Mesendoderm (in vitro differentiated cells): ENCODE results near the gene CTIF.
A peak's percentile ranks its signal among the peaks of the same experiment; 100 is the strongest.

Experiments used
- DNase-seq: peaks from one replicate; pipeline ENCODE4 v3.0.0; 2013
- H2AK5ac ChIP-seq: 2 replicates; pipeline ENCODE4 v1.6.1; 2013; ENCODE audit warnings: low read length, inconsistent platforms
- H2BK120ac ChIP-seq: 2 replicates; pipeline ENCODE4 v1.6.1; 2013; ENCODE audit warnings: low read depth, mild to moderate bottlenecking, low read length, moderate library complexity, mixed read lengths
- H2BK15ac ChIP-seq: replicated peaks from 2 replicates; pipeline ENCODE4 v1.6.1; 2013; ENCODE audit warnings: low read depth, mild to moderate bottlenecking, moderate library complexity
- H2BK5ac ChIP-seq: 2 replicates; pipeline ENCODE4 v1.6.1; 2013; ENCODE audit warnings: low read length, inconsistent platforms
- H3K18ac ChIP-seq: 2 replicates; pipeline ENCODE4 v1.6.1; 2013; ENCODE audit warnings: mild to moderate bottlenecking, low read length, mixed read lengths
- H3K23ac ChIP-seq: one replicate; pipeline ENCODE4 v1.6.1; 2013; ENCODE audit warnings: low read length
- H3K27ac ChIP-seq: 2 replicates; pipeline ENCODE4 v1.5.1; 2013; ENCODE audit warnings: low read depth, mild to moderate bottlenecking, inconsistent platforms, low read length, moderate library complexity
- H3K27me3 ChIP-seq: 2 replicates; pipeline ENCODE4 v1.6.1; 2013; ENCODE audit warnings: low read length, control low read depth, mild to moderate bottlenecking, inconsistent platforms; ENCODE audit not compliant: insufficient read depth, poor library complexity
- H3K36me3 ChIP-seq: 2 replicates; pipeline ENCODE4 v1.6.1; 2013; ENCODE audit warnings: low read length, inconsistent platforms; ENCODE audit not compliant: control insufficient read depth, insufficient read depth
- H3K4ac ChIP-seq: one replicate; pipeline ENCODE4 v1.6.1; 2013; ENCODE audit warnings: low read depth, mild to moderate bottlenecking, low read length, moderate library complexity
- H3K4me1 ChIP-seq: 2 replicates; pipeline ENCODE4 v1.6.1; 2013; ENCODE audit warnings: low read depth, low read length, inconsistent platforms; ENCODE audit not compliant: control insufficient read depth
- H3K4me2 ChIP-seq: 2 replicates; pipeline ENCODE4 v1.6.1; 2013; ENCODE audit warnings: low read length
- H3K4me3 ChIP-seq: 2 replicates; pipeline ENCODE4 v1.5.1; 2013; ENCODE audit warnings: mild to moderate bottlenecking, low read length
- H3K56ac ChIP-seq: one replicate; pipeline ENCODE4 v1.6.1; 2013; ENCODE audit warnings: low read length
- H3K79me1 ChIP-seq: 2 replicates; pipeline ENCODE4 v1.6.1; 2013; ENCODE audit warnings: low read length, inconsistent platforms
- H3K79me2 ChIP-seq: 2 replicates; pipeline ENCODE4 v1.6.1; 2013; ENCODE audit warnings: mild to moderate bottlenecking, low read length; ENCODE audit not compliant: control insufficient read depth, insufficient read depth
- H3K9ac ChIP-seq: 2 replicates; pipeline ENCODE4 v1.6.1; 2013; ENCODE audit warnings: low read length, inconsistent platforms
- H4K5ac ChIP-seq: one replicate; pipeline ENCODE4 v1.6.1; 2013; ENCODE audit warnings: low read length
- H4K8ac ChIP-seq: one replicate; pipeline ENCODE4 v1.6.1; 2013; ENCODE audit warnings: low read depth, mild to moderate bottlenecking, control low read depth, low read length, moderate library complexity
- WGBS: extraction: QIAGEN DNeasy Blood & Tissue Kit; methylation state at CpG from one replicate; pipeline ENCODE4 v1.1.7; 2013; ENCODE audit warnings: low lambda C conversion rate, missing lambda C conversion rate; ENCODE audit not compliant: insufficient coverage; ENCODE audit errors: extremely low coverage; 5-methylcytosine and 5-hydroxymethylcytosine counted together

CTIF gene

DNA sequence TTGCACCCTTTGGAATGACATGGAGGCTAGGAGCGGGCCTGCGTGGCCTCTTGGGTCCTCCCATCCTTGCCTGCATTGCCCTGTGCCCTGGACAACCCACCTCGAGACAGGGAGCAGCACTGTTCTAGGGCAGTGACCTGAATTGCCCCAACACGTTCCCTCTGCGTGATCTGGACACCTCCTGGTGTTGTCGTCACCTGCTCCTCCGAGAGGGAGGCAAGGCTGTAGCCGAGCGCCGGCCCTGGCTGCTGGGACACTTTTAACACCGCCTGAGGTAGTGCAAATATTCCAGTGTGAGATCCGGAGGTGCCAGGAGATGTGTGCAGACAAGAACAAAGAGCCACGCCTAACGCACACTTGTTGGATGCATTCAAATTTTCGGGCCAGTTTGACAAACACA lies 280.4 kb downstream of the CTIF start:
- no peak overlapping the region for H2BK15ac ChIP-seq
- no peak overlapping the region for H3K56ac ChIP-seq
- H3K9ac ChIP-seq = no peak overlapping the region
- H3K36me3 ChIP-seq = no peaks in the 10 kb centered on the region
- H3K4ac ChIP-seq = no peak overlapping the region
- no peak overlapping the region for H3K4me2 ChIP-seq
- no peak overlapping the region for H3K18ac ChIP-seq
- no peaks in the 10 kb centered on the region for H3K79me2 ChIP-seq
- no peak overlapping the region for H2BK5ac ChIP-seq
- no CpG with 5 or more reads among the region's 15 CpGs for WGBS
- H3K79me1 ChIP-seq = no peaks in the 10 kb centered on the region
- H4K5ac ChIP-seq = no peak overlapping the region
- peaks cover 1% of the 10 kb centered on the region for H3K4me1 ChIP-seq
- H2BK120ac ChIP-seq = no peak overlapping the region
- H3K23ac ChIP-seq = no peak overlapping the region
- no peaks in the 10 kb centered on the region for H3K27me3 ChIP-seq
- H3K27ac ChIP-seq = no peak overlapping the region
- no peak for DNase-seq
- H2AK5ac ChIP-seq = no peak overlapping the region
- H3K4me3 ChIP-seq = no peak overlapping the region
- no peak overlapping the region for H4K8ac ChIP-seq

DNA sequence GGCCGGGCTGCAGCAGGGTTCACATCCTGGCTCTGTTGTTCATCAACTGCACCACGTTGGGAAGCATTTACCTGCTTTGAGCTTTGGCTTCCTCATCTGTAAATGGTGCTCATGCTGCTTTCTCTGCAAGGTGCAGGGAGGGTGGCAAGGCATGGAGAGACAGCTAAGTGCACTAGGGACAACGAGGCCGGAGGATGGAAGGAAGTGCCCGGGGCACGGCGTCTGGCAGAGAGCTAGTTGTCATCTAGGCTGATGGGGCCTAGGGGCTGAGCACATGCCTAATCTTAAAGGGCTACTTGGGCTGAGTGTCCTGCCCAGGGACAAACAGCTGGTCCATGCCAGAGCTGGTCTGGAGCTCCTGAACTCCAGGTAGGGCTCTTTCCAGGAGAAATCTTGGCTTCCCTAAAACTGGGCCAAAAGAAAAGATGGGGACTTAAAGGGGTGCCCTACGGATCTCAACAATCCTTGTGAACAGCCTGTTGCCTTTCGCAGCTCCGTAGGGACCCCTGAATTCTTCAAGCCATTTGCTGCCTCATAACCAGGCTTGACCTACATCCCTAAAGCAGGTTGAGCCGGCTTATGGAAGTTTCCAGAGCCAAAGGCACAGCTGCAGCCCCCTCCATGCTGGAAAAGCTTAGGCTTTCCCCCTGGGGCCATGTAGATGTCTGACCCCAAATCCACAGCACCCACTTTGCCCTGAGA lies 281.1 kb downstream of the CTIF start:
- no peak overlapping the region for H2BK15ac ChIP-seq
- H3K4me1 ChIP-seq = no peaks in the 10 kb centered on the region
- H3K9ac ChIP-seq = no peak overlapping the region
- H2BK5ac ChIP-seq = no peak overlapping the region
- no peak overlapping the region for H3K56ac ChIP-seq
- no peaks in the 10 kb centered on the region for H3K79me2 ChIP-seq
- no peak overlapping the region for H3K4me2 ChIP-seq
- H3K27ac ChIP-seq = no peak overlapping the region
- no peaks in the 10 kb centered on the region for H3K79me1 ChIP-seq
- H3K18ac ChIP-seq = no peak overlapping the region
- no peak overlapping the region for H4K8ac ChIP-seq
- H3K36me3 ChIP-seq = no peaks in the 10 kb centered on the region
- H2AK5ac ChIP-seq = no peak overlapping the region
- no peaks in the 10 kb centered on the region for H3K27me3 ChIP-seq
- H2BK120ac ChIP-seq = no peak overlapping the region
- no peak overlapping the region for H3K4me3 ChIP-seq
- no peak for DNase-seq
- no CpG with 5 or more reads among the region's 11 CpGs for WGBS
- H4K5ac ChIP-seq = no peak overlapping the region
- H3K4ac ChIP-seq = no peak overlapping the region
- H3K23ac ChIP-seq = no peak overlapping the region

DNA sequence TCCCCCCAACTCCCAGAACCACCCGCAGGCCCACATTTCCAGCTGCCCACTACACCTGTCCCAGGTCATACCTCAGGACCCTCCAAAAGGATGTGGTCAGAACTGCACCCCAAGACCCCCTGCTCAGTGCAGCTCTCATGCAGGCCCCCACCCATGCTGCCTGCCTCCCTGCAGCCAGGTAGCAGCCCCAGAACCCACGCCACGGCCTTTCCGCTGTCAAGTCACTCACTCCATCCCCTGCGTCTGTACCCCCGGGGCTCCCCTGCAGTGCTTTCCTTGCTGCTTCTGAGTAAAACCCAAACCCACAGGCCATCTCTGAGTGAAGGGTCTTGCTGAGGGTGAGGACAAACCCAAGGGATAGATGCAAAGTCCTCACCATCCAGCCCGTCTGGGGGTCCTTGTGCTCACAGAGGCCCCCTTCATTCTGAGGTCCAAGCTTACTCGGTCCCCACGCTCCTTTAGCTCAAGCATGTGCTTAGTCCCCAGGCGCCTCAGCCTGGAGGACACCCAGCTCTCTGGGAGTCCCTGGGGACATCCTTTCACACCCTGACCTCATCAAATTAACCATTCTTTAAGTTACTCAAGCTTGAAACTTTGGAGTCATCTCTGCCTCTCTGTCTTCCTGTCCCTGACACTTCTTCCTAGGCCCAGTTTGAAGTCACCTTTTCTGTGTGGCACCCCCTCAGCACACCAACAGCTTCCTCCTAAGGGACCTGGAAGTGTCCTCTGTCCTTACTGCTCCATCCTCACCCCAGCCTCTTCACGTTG lies 281.8 kb downstream of the CTIF start:
- Histone ChIP-seq H3K79me1 (no peaks in the 10 kb centered on the region), H2BK5ac (no peak overlapping the region), H3K27me3 (no peaks in the 10 kb centered on the region), H3K18ac (no peak overlapping the region), H3K4me2 (no peak overlapping the region), H3K23ac (no peak overlapping the region), H3K4me1 (no peaks in the 10 kb centered on the region), H3K4me3 (no peak overlapping the region), H3K56ac (peak overlapping the region; percentile 1), H2AK5ac (peak overlapping the region; percentile 62), H3K36me3 (no peaks in the 10 kb centered on the region), H3K4ac (no peak overlapping the region), H3K79me2 (no peaks in the 10 kb centered on the region), H2BK15ac (no peak overlapping the region), H4K5ac (no peak overlapping the region), H3K9ac (no peak overlapping the region), H2BK120ac (no peak overlapping the region), H3K27ac (no peak overlapping the region), H4K8ac (no peak overlapping the region)
- DNase-seq = no peak
- WGBS = no CpG with 5 or more reads among the region's 11 CpGs

DNA sequence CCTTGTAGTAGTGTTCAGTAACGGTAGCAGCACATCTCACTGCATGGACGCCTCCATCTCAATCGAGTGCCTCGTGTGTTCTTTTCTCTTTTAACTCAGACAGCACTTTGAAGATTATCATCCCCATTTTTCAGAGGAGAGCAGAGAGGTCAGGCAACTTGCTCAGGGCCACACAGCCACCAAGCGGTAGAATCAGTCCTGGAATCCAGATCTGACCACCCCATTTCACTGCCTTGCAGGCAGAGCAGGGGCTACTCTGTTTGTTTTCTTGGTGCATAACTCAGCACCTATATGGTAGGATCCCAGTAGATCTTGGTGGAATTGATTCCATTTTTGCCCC lies 282.4 kb downstream of the CTIF start:
- no peak overlapping the region for H4K5ac ChIP-seq
- no peak overlapping the region for H3K18ac ChIP-seq
- no peaks in the 10 kb centered on the region for H3K79me1 ChIP-seq
- H2BK120ac ChIP-seq = no peak overlapping the region
- H2BK15ac ChIP-seq = no peak overlapping the region
- peak overlapping the region; percentile 62 for H2AK5ac ChIP-seq
- H4K8ac ChIP-seq = no peak overlapping the region
- no peak overlapping the region for H3K4me3 ChIP-seq
- no peaks in the 10 kb centered on the region for H3K79me2 ChIP-seq
- H2BK5ac ChIP-seq = no peak overlapping the region
- H3K4me2 ChIP-seq = no peak overlapping the region
- no CpG with 5 or more reads among the region's 5 CpGs for WGBS
- H3K27me3 ChIP-seq = no peaks in the 10 kb centered on the region
- no peak overlapping the region for H3K9ac ChIP-seq
- H3K36me3 ChIP-seq = no peaks in the 10 kb centered on the region
- DNase-seq = no peak
- H3K4me1 ChIP-seq = no peaks in the 10 kb centered on the region
- H3K56ac ChIP-seq = peak overlapping the region; percentile 1
- no peak overlapping the region for H3K27ac ChIP-seq
- no peak overlapping the region for H3K4ac ChIP-seq
- H3K23ac ChIP-seq = no peak overlapping the region

DNA sequence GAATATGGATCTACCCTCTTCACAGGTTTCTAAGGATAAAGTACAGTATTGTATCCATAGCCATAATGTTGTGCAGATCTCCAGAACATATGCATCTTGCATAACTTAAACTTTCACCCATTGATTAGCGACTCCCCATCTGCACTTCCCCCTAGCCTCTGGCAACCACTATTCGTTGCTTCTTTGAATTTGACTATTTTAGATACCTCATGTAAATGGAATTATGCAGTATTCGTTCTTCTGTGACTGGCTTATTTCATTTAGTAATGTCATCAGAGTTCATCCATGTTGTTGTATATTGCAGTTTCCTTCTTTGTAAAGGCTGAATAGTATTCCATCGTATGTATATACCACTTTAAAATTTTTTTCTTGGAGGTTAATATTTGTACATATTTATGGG lies 283.0 kb downstream of the CTIF start:
- Histone ChIP-seq H4K5ac (no peak overlapping the region), H3K56ac (no peak overlapping the region), H3K4me2 (no peak overlapping the region), H2BK5ac (no peak overlapping the region), H2BK15ac (no peak overlapping the region), H3K79me1 (no peaks in the 10 kb centered on the region), H3K9ac (no peak overlapping the region), H3K18ac (no peak overlapping the region), H3K23ac (no peak overlapping the region), H2AK5ac (no peak overlapping the region), H4K8ac (no peak overlapping the region), H3K27ac (no peak overlapping the region), H3K4ac (no peak overlapping the region), H3K4me3 (no peak overlapping the region), H3K79me2 (no peaks in the 10 kb centered on the region), H3K36me3 (no peaks in the 10 kb centered on the region), H3K4me1 (peaks cover under 1% of the 10 kb centered on the region), H3K27me3 (no peaks in the 10 kb centered on the region), H2BK120ac (no peak overlapping the region)
- DNase-seq = no peak
- no CpG with 5 or more reads among the region's 4 CpGs for WGBS
